ENCODE results near the gene DNAJC2.
"Not testable (repeated sequence)": the region's sequence is repeated elsewhere in the genome, so short reads cannot be mapped to it uniquely, and the experiment has no call there.

Gene DNAJC2

GRCh38 chr7:103279963-103280802 is 64.4 kb downstream of the DNAJC2 start:
- not testable (repeated sequence) for H3K27me3 ChIP-seq, H3K36me3 ChIP-seq, H3K9me3 ChIP-seq, H3K4me1 ChIP-seq
- H3K4me3 ChIP-seq (ENCODE audit: low read depth, low read length) = peak overlapping the region; percentile 81
- DNase-seq = peak; percentile 88

DNA sequence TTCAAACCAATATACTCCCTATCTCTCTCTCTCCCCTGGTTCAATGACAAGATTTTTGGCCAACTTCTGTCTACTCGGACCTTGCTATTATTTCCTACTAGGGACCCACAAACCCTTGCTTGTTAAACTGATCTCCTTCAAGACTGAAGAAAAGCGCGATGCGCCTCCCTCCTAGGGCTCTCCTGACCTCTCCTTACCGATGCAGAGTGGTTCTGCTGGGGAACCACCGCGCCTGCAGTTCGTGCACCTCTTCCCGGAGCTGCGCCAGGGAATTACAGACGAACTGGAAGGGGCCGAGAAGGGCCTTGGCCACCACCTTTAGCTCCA is 65.0 kb downstream of the DNAJC2 start:
- not testable (repeated sequence) for H3K9me3 ChIP-seq, H3K4me1 ChIP-seq, H3K27me3 ChIP-seq, DNase-seq, H3K36me3 ChIP-seq
- peak overlapping the region; percentile 81 for H3K4me3 ChIP-seq (ENCODE audit: low read depth, low read length)

GRCh38 chr7:103278195-103278594 is 66.4 kb downstream of the DNAJC2 start:
- not testable (repeated sequence) for H3K36me3 ChIP-seq; H3K9me3 ChIP-seq; DNase-seq; H3K4me3 ChIP-seq (ENCODE audit: low read depth, low read length); H3K27me3 ChIP-seq; H3K4me1 ChIP-seq

DNA sequence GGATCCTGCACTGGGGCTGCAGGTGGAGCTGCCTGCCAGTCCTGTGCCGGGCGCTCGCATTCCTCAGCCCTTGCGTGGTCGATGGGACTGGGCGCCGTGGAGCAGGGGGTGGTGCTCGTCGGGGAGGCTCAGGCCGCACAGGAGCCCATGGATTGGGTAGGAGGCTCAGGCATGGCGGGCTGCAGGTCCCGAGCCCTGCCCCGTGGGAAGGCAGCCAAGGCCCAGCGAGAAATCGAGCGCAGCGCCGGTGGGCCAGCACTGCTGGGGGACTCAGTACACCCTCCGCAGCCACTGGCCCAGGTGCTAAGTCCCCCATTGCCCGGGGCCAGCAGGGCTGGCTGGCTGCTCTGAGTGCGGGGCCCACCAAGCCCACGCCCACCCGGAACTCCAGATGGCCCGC is 69.7 kb downstream of the DNAJC2 start:
- H3K9me3 ChIP-seq; H3K27me3 ChIP-seq; H3K4me3 ChIP-seq (ENCODE audit: low read depth, low read length); DNase-seq; H3K36me3 ChIP-seq; H3K4me1 ChIP-seq: not testable (repeated sequence)

- not testable (repeated sequence) for DNase-seq; H3K9me3 ChIP-seq; H3K27me3 ChIP-seq; H3K4me3 ChIP-seq (ENCODE audit: low read depth, low read length); H3K4me1 ChIP-seq; H3K36me3 ChIP-seq
These were observed 71.2 kb downstream of the DNAJC2 start for GRCh38 chr7:103273374-103273773.

DNA sequence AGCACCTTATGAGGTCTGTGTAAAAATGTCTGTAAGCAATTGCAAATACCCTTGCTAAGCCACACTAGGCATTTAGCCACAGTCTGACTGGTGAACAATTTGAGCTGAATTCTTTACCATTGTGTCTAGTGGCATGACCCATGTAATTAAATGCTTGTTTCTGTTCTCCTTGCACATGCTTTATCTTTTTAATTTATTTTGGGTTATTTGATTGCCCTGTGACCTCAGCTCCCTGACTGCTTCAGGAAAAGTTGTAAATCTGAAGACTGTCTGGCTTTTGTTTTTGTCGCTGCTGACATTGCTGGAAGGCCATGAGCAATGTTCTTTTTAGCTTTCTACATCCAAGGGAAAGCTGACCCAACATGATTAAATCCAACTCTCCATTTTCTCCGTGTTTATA is 78.3 kb downstream of the DNAJC2 start:
- H3K27me3 ChIP-seq; DNase-seq; H3K36me3 ChIP-seq; H3K4me1 ChIP-seq; H3K4me3 ChIP-seq (ENCODE audit: low read depth, low read length); H3K9me3 ChIP-seq: not testable (repeated sequence)

DNA sequence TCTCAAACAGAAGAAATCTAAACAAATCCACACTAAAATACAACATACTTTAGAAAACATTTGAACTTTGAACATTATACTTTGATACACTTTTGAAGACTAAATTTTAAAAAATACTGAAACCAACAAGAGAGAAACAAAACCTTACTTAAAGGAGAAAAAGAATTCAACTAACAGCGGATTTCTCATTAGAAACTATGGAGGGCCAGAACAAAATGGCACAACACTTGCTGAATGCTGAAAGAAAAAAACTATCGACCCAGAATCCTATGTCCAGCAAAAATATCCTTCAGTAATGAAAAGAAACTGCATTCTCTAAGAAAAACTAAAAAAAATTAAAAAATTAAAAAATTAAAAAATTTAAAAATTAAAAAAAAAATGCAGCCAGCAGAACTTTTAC is 80.5 kb downstream of the DNAJC2 start:
- H3K27me3 ChIP-seq; H3K4me1 ChIP-seq; H3K9me3 ChIP-seq; DNase-seq; H3K36me3 ChIP-seq; H3K4me3 ChIP-seq (ENCODE audit: low read depth, low read length): not testable (repeated sequence)
